Upper lobe of left lung (tissue), 4 donors: ENCODE results near the gene TLN1.

ENCODE experiments used
- CTCF ChIP-seq, 6 experiments: fragments of 450-650 bp in 4 of 6; fragments of 200-600 bp in 2 of 6; sonication (generic) in 2 of 6; IDR thresholded peaks; one replicate each; pipeline ENCODE4 v1.5.1; 2016 to 2019; ENCODE audit warnings: antibody characterized with exemption in 6 of 6
- EP300 ChIP-seq, 4 donors: sonication (generic); formaldehyde crosslinking; IDR thresholded peaks; one replicate each; pipeline ENCODE4 v1.5.1; 2017; ENCODE audit warnings: antibody characterized with exemption in 4 of 4, control low read depth in 2 of 4
- POLR2A ChIP-seq, 4 donors: fragments of 450-650 bp; IDR thresholded peaks; one replicate each; pipeline ENCODE4 v1.5.1; 2016 to 2017; ENCODE audit warnings: antibody characterized with exemption in 4 of 4, mild to moderate bottlenecking in 2 of 4

- no peak for TF ChIP-seq CTCF (IDR thresholded peaks at IDR 0.05)
- TF ChIP-seq POLR2A (IDR thresholded peaks at IDR 0.05) = peak in 3 of 4 donors; percentile 14 to 53 (median 25)
- no peak for TF ChIP-seq EP300 (IDR thresholded peaks at IDR 0.05)
Measured at GRCh38 chr9:35728041-35728971, 3.7 kb downstream of the TLN1 start.
